H1 (cell line): ENCODE measurements around the gene RERE. TPM values are rescaled to one million over a fixed set of nuclear protein-coding genes. Genes with fewer than 3 reads are reported as not detected.

Source experiments
- CTCF ChIA-PET: fragments of 300-600 bp; sonication (Branson Sonifier 250); formaldehyde crosslinking; loops from one replicate; lab custom pipeline; 2021; ENCODE audit not compliant: partially characterized antibody; lab: Charles Lee
- POLR2A ChIA-PET: fragments of 300-600 bp; sonication (Branson Sonifier 250); formaldehyde crosslinking; loops from one replicate; lab custom pipeline; 2021; ENCODE audit warnings: inconsistent platforms; ENCODE audit not compliant: partially characterized antibody; lab: Charles Lee
- DNase-seq, 2 experiments: peaks; one replicate each; pipeline versions ENCODE4 v3.0.0 to v3.0.0-alpha.2; 2010 to 2022; ENCODE audit warnings: low spot score in 2 of 2, low read depth in 1 of 2, mixed read lengths in 1 of 2
- FAIRE-seq: peaks from 2 replicates; lab custom pipeline; 2011; peaks lifted over from hg19 to GRCh38; lab: Jason Lieb, UNC
- H2AFZ ChIP-seq: 2 replicates; pipeline ENCODE4 v1.8.1; 2012; ENCODE audit warnings: low read length, inconsistent platforms
- H2AK5ac ChIP-seq: 2 replicates; pipeline ENCODE4 v1.6.1; 2013; ENCODE audit warnings: low read depth, low read length
- H2BK120ac ChIP-seq: replicated peaks from 2 replicates; pipeline ENCODE3; 2013; ENCODE audit warnings: low read depth, low read length, inconsistent platforms
- H2BK12ac ChIP-seq: 2 replicates; pipeline ENCODE4 v1.6.1; 2013; ENCODE audit warnings: low read depth, low read length
- H2BK15ac ChIP-seq: 2 replicates; pipeline ENCODE4 v1.6.1; 2013; ENCODE audit warnings: low read length
- H2BK20ac ChIP-seq: 2 replicates; pipeline ENCODE4 v1.6.1; 2013; ENCODE audit warnings: low read length
- H2BK5ac ChIP-seq: 2 replicates; pipeline ENCODE4 v1.6.1; 2013; ENCODE audit warnings: low read depth, low read length
- H3K14ac ChIP-seq: 2 replicates; pipeline ENCODE4 v1.6.1; 2013; ENCODE audit warnings: inconsistent platforms; ENCODE audit not compliant: insufficient read length
- H3K18ac ChIP-seq: 2 replicates; pipeline ENCODE4 v1.6.1; 2013; ENCODE audit warnings: low read length; ENCODE audit errors: extremely low read depth
- H3K23ac ChIP-seq: 2 replicates; pipeline ENCODE4 v1.6.1; 2013; ENCODE audit warnings: inconsistent platforms; ENCODE audit not compliant: insufficient read length
- H3K23me2 ChIP-seq: 2 replicates; pipeline ENCODE4 v1.6.1; 2013; ENCODE audit warnings: low read depth, low read length
- H3K27ac ChIP-seq: 2 replicates; pipeline ENCODE4 v1.6.1; 2011; ENCODE audit warnings: low read depth, low read length, inconsistent platforms
- H3K27me3 ChIP-seq, 4 experiments: replicated peaks in 1 of 4; 1 replicate in 1 of 4; 2 replicates in 3 of 4; pipeline versions ENCODE4 v1.6.1 to v1.8.1; 2011 to 2013; ENCODE audit warnings: low read length in 3 of 4, mild to moderate bottlenecking in 3 of 4, inconsistent platforms in 2 of 4, mixed read lengths in 2 of 4, moderate library complexity in 1 of 4; ENCODE audit not compliant: control insufficient read depth in 3 of 4, insufficient read depth in 3 of 4; ENCODE audit errors: extremely low read depth in 1 of 4
- H3K36me3 ChIP-seq, 4 experiments: 2 replicates each; pipeline versions ENCODE4 v1.6.1 to v1.8.1; 2011 to 2013; ENCODE audit warnings: mild to moderate bottlenecking in 4 of 4, low read length in 3 of 4, moderate library complexity in 2 of 4, control low read depth in 1 of 4, inconsistent platforms in 1 of 4; ENCODE audit not compliant: insufficient read depth in 4 of 4, control insufficient read depth in 2 of 4
- H3K4ac ChIP-seq: replicated peaks from 2 replicates; pipeline ENCODE3; 2013; ENCODE audit warnings: low read length, low read depth, mixed read lengths, inconsistent platforms; ENCODE audit not compliant: insufficient read length
- H3K4me1 ChIP-seq, 4 experiments: replicated peaks in 1 of 4; 1 replicate in 1 of 4; 2 replicates in 3 of 4; pipeline versions ENCODE4 v1.6.1 to v1.8.1; 2011 to 2013; ENCODE audit warnings: low read length in 3 of 4, inconsistent platforms in 2 of 4, mixed read lengths in 1 of 4; ENCODE audit not compliant: insufficient read depth in 4 of 4, control insufficient read depth in 3 of 4
- H3K4me2 ChIP-seq, 2 experiments: 2 replicates each; pipeline versions ENCODE4 v1.6.1 to v1.8.1; 2011 to 2013; ENCODE audit warnings: low read depth in 2 of 2, low read length in 2 of 2, control low read depth in 1 of 2, inconsistent platforms in 1 of 2, mild to moderate bottlenecking in 1 of 2; ENCODE audit not compliant: insufficient read depth in 1 of 2
- H3K4me3 ChIP-seq, 4 experiments: fragments of 200-600, 300-600 bp in 1 of 4; sonication (generic), shearing (Covaris generic), sonication (Bioruptor Twin) in 1 of 4; 2 replicates each; pipeline versions ENCODE4 v1.5.1 to v1.8.1; 2011 to 2016; ENCODE audit warnings: low read length in 4 of 4, low read depth in 3 of 4, control low read depth in 2 of 4, inconsistent platforms in 2 of 4, mild to moderate bottlenecking in 2 of 4, mixed read lengths in 1 of 4, moderate library complexity in 1 of 4; ENCODE audit not compliant: insufficient read depth in 2 of 4; ENCODE audit errors: extremely low read depth in 1 of 4
- H3K56ac ChIP-seq: replicated peaks from 2 replicates; pipeline ENCODE3; 2013; ENCODE audit warnings: low read depth, mild to moderate bottlenecking, mixed read lengths, low read length, inconsistent platforms; ENCODE audit not compliant: insufficient read length
- H3K79me1 ChIP-seq: 2 replicates; pipeline ENCODE4 v1.6.1; 2013; ENCODE audit warnings: low read depth, low read length, control low read depth
- H3K79me2 ChIP-seq, 2 experiments: 2 replicates each; pipeline versions ENCODE4 v1.6.1 to v1.8.1; 2012 to 2013; ENCODE audit warnings: low read length in 2 of 2, mild to moderate bottlenecking in 2 of 2, inconsistent platforms in 1 of 2; ENCODE audit not compliant: insufficient read depth in 2 of 2, control insufficient read depth in 1 of 2
- H3K9ac ChIP-seq, 4 experiments: replicated peaks in 1 of 4; 1 replicate in 1 of 4; 2 replicates in 3 of 4; pipeline versions ENCODE4 v1.6.1 to v1.8.1; 2011 to 2013; ENCODE audit warnings: low read depth in 3 of 4, low read length in 3 of 4, control low read depth in 2 of 4, mild to moderate bottlenecking in 2 of 4, moderate library complexity in 2 of 4, inconsistent platforms in 1 of 4; ENCODE audit errors: extremely low read depth in 1 of 4
- H3K9me3 ChIP-seq, 2 experiments: 2 replicates each; pipeline versions ENCODE4 v1.6.1 to v1.8.1; 2012 to 2013; ENCODE audit warnings: mild to moderate bottlenecking in 2 of 2, moderate library complexity in 2 of 2, control low read depth in 1 of 2, inconsistent platforms in 1 of 2, low read depth in 1 of 2, low read length in 1 of 2, mixed read lengths in 1 of 2; ENCODE audit not compliant: insufficient read depth in 2 of 2
- H4K20me1 ChIP-seq, 2 experiments: replicated peaks in 1 of 2; 2 replicates each; pipeline versions ENCODE3 to v1.8.1; 2011 to 2013; ENCODE audit warnings: inconsistent platforms in 2 of 2, low read length in 2 of 2, mild to moderate bottlenecking in 1 of 2; ENCODE audit not compliant: insufficient read depth in 2 of 2, control insufficient read depth in 1 of 2
- H4K5ac ChIP-seq: 2 replicates; pipeline ENCODE4 v1.6.1; 2013; ENCODE audit warnings: low read length, low read depth, mixed read lengths, inconsistent platforms; ENCODE audit not compliant: insufficient read length
- H4K8ac ChIP-seq: 2 replicates; pipeline ENCODE4 v1.8.0; 2013; ENCODE audit warnings: mild to moderate bottlenecking, moderate library complexity, low read length, inconsistent platforms; ENCODE audit not compliant: insufficient read depth; ENCODE audit errors: extremely low read depth
- H4K91ac ChIP-seq: replicated peaks from 2 replicates; pipeline ENCODE3; 2013; ENCODE audit warnings: low read length, mixed read lengths, inconsistent platforms; ENCODE audit not compliant: insufficient read length
- ATF2 ChIP-seq: IDR thresholded peaks from 2 replicates; pipeline ENCODE4 v1.6.1; 2012; ENCODE audit warnings: low read length, inconsistent platforms
- ATF3 ChIP-seq: IDR thresholded peaks from 2 replicates; pipeline ENCODE4 v1.6.1; 2011; ENCODE audit warnings: low read depth, mild to moderate bottlenecking, low read length; ENCODE audit not compliant: insufficient read depth
- BRCA1 ChIP-seq: IDR thresholded peaks from 2 replicates; pipeline ENCODE4 v1.6.1; 2012; ENCODE audit warnings: low read depth, low read length, improper control_type of control experiment
- CTBP2 ChIP-seq: IDR thresholded peaks from 2 replicates; pipeline ENCODE4 v1.7.0; 2011; ENCODE audit warnings: borderline replicate concordance, mild to moderate bottlenecking, moderate library complexity, mixed read lengths, low read length; ENCODE audit not compliant: insufficient read depth, insufficient read length
- EP300 ChIP-seq, 2 experiments: IDR thresholded peaks; 1 replicate in 1 of 2; 2 replicates in 1 of 2; pipeline ENCODE4 v1.6.1; 2011 to 2012; ENCODE audit warnings: low read depth in 2 of 2, low read length in 2 of 2, mild to moderate bottlenecking in 2 of 2, borderline replicate concordance in 1 of 2, inconsistent platforms in 1 of 2, moderate library complexity in 1 of 2
- FOSL1 ChIP-seq: IDR thresholded peaks from 2 replicates; pipeline ENCODE4 v1.6.1; 2011; ENCODE audit warnings: mild to moderate bottlenecking, low read depth, low read length, moderate library complexity; ENCODE audit not compliant: insufficient read depth
- PHF8 ChIP-seq: fragments of 200-600 bp; sonication (generic); conservative IDR thresholded peaks from 2 replicates; pipeline ENCODE4 v1.7.1; 2012; ENCODE audit warnings: low read depth, mild to moderate bottlenecking, inconsistent platforms, low read length, moderate library complexity
- RXRA ChIP-seq: IDR thresholded peaks from 2 replicates; pipeline ENCODE4 v1.6.1; 2011; ENCODE audit warnings: low read depth, mild to moderate bottlenecking, low read length, moderate library complexity; ENCODE audit not compliant: insufficient read depth
- SIN3A ChIP-seq, 2 experiments: IDR thresholded peaks in 1 of 2; conservative IDR thresholded peaks in 1 of 2; 2 replicates each; pipeline ENCODE4 v1.6.1; 2011 to 2012; ENCODE audit warnings: low read length in 2 of 2, improper control_type of control experiment in 1 of 2, low read depth in 1 of 2, mild to moderate bottlenecking in 1 of 2
- SIX5 ChIP-seq: IDR thresholded peaks from 2 replicates; pipeline ENCODE4 v1.6.1; 2011; ENCODE audit warnings: mild to moderate bottlenecking, low read depth, low read length
- SP1 ChIP-seq: IDR thresholded peaks from 2 replicates; pipeline ENCODE4 v1.6.1; 2011; ENCODE audit warnings: low read depth, low read length
- WGBS, 2 experiments: shearing (Covaris generic) in 1 of 2; methylation state at CpG; one replicate each; pipeline versions ENCODE4 v1.1.6 to v1.1.7; 2013 to 2015; ENCODE audit warnings: low lambda C conversion rate in 2 of 2, mixed read lengths in 2 of 2, inconsistent platforms in 1 of 2, low coverage in 1 of 2, missing lambda C conversion rate in 1 of 2; ENCODE audit not compliant: insufficient replicate concordance in 2 of 2, insufficient coverage in 1 of 2, insufficient read length in 1 of 2; ENCODE audit errors: extremely low coverage in 1 of 2, missing lambda C conversion rate in 1 of 2; 5-methylcytosine and 5-hydroxymethylcytosine counted together
- polyA plus RNA-seq, 7 experiments: library from polyadenylated mRNA; depleted of rRNA in 3 of 7; stranded (reverse) in 5 of 7; unstranded in 2 of 7; fragments of >200 nt in 5 of 7; fragments of 200-250 nt in 2 of 7; gene quantifications; 1 replicate in 5 of 7; 2 replicates in 1 of 7; 4 replicates in 1 of 7; pipeline versions ENCODE4 v1.2.1 to v1.2.3, GENCODE V29; 2011 to 2013; ENCODE audit warnings: missing spikeins in 2 of 7, mixed read lengths in 2 of 7
- total RNA-seq: library from RNA; stranded (reverse); fragmentation: NEBNext Ultra II Directional; extraction: Animal tissue kit (Norgen Biotek cat#: 25700); gene quantifications from 2 replicates; pipeline ENCODE4 v1.2.1, GENCODE V29; 2021

Gene RERE
- total and polyA plus RNA-seq, 2 of the 8 experiments (the other 6 are each of a cell fraction or from before 2014, with no cell fraction given) = 15.3 to 142 TPM

GRCh38 chr1:8841395-8841794, 24.0 kb upstream of the RERE start:
- Histone ChIP-seq H2AK5ac (no peak overlapping the region), H3K4me2 (no peak overlapping the region), H3K36me3 (no peaks in the 10 kb centered on the region), H3K4me1 (no peaks in the 10 kb centered on the region), H4K20me1 (no peaks in the 10 kb centered on the region), H4K8ac (no peak overlapping the region), H2BK5ac (no peak overlapping the region), H3K9ac (no peak overlapping the region), H3K27me3 (no peaks in the 10 kb centered on the region), H3K56ac (no peak overlapping the region), H3K79me1 (no peaks in the 10 kb centered on the region), H2BK120ac (no peak overlapping the region), H3K9me3 (no peaks in the 10 kb centered on the region), H3K18ac (no peak overlapping the region), H2BK12ac (no peak overlapping the region), H3K23ac (no peak overlapping the region), H4K91ac (no peak overlapping the region), H3K4me3 (no peak overlapping the region), H3K79me2 (no peaks in the 10 kb centered on the region), H3K27ac (no peak overlapping the region), H2BK15ac (no peak overlapping the region), H2BK20ac (no peak overlapping the region), H3K14ac (no peak overlapping the region), H3K4ac (no peak overlapping the region), H3K23me2 (no peaks in the 10 kb centered on the region), H4K5ac (no peak overlapping the region), H2AFZ (no peak overlapping the region)
- CTCF ChIA-PET = interaction anchor here (0.9 kb wide), 1 partner anchor 8 kb away, joined by 3 read pairs; no protein-coding TSS in a partner anchor
- POLR2A ChIA-PET = interaction anchor here (39.6 kb wide), 1 partner anchor 28 kb away, joined by 880 read pairs; the partner anchor contains the start of gene ENO1
- FAIRE-seq (no peak), DNase-seq (no peak)
- WGBS, 2 experiments = 84% methylated on average over 3 of the region's 3 CpGs; no CpG with 5 or more reads in 1 of the 2 experiments
- no peak for TF ChIP-seq SP1
- TF ChIP-seq ATF3 = no peak
- no peak for TF ChIP-seq SIN3A (conservative IDR thresholded peaks at IDR 0.05 in 1 of 2, IDR thresholded peaks at IDR 0.05 in 1 of 2; ENCODE audit: low read depth in 1 of 2, low read length in 2 of 2)
- no peak for TF ChIP-seq BRCA1
- no peak for TF ChIP-seq ATF2
- TF ChIP-seq SIX5 = no peak
- no peak for TF ChIP-seq RXRA
- no peak for TF ChIP-seq CTBP2
- TF ChIP-seq PHF8 = no peak
- TF ChIP-seq EP300 (IDR thresholded peaks at IDR 0.05; ENCODE audit: borderline replicate concordance in 1 of 2, low read depth in 2 of 2, low read length in 2 of 2) = no peak
- no peak for TF ChIP-seq FOSL1
